ENCODE data around the gene PLEKHG3. TPM values are rescaled to one million over a fixed set of nuclear protein-coding genes. Genes with fewer than 3 reads are reported as not detected.

Gene PLEKHG3
- total RNA-seq, 2 donors from 2014 or later = 78.8 to 106 TPM

DNA sequence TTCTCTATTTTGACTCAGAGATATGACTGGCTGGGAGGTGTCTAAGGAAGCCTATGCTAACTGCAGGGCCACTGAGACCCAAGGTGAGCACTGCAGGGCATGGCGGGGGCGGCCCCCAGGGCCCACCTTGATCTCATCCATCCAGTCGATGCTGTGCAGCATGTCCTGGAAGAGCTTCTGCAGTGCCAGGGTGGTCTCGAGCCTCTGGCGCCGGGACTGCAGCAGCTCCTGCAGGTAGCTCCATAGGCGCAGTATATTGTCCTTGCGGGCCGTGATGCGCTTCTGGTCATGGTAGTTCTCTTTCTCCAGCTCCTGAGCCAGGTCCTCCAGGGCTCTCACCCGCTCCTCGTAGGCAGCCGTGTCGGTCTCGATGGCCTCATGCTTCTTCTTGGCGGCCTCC, 91.0 kb downstream of the PLEKHG3 start:
- H3K27me3 ChIP-seq = no peaks in the 10 kb centered on the region
- H3K9ac ChIP-seq (ENCODE audit: low read depth in 2 of 2, low read length in 2 of 2) = no peak overlapping the region
- DNase-seq = no peak
- no peaks in the 10 kb centered on the region for H3K4me1 ChIP-seq
- no peaks in the 10 kb centered on the region for H3K9me3 ChIP-seq
- H3K36me3 ChIP-seq = no peaks in the 10 kb centered on the region
- H3K27ac ChIP-seq = no peak overlapping the region
- TF ChIP-seq, protein P1, sequence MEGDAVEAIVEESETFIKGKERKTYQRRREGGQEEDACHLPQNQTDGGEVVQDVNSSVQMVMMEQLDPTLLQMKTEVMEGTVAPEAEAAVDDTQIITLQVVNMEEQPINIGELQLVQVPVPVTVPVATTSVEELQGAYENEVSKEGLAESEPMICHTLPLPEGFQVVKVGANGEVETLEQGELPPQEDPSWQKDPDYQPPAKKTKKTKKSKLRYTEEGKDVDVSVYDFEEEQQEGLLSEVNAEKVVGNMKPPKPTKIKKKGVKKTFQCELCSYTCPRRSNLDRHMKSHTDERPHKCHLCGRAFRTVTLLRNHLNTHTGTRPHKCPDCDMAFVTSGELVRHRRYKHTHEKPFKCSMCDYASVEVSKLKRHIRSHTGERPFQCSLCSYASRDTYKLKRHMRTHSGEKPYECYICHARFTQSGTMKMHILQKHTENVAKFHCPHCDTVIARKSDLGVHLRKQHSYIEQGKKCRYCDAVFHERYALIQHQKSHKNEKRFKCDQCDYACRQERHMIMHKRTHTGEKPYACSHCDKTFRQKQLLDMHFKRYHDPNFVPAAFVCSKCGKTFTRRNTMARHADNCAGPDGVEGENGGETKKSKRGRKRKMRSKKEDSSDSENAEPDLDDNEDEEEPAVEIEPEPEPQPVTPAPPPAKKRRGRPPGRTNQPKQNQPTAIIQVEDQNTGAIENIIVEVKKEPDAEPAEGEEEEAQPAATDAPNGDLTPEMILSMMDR (IDR thresholded peaks at IDR 0.05) = no peak
- H3K4me3 ChIP-seq = no peak overlapping the region
- intact Hi-C loops (cut with DNase I) = no loop called here

DNA sequence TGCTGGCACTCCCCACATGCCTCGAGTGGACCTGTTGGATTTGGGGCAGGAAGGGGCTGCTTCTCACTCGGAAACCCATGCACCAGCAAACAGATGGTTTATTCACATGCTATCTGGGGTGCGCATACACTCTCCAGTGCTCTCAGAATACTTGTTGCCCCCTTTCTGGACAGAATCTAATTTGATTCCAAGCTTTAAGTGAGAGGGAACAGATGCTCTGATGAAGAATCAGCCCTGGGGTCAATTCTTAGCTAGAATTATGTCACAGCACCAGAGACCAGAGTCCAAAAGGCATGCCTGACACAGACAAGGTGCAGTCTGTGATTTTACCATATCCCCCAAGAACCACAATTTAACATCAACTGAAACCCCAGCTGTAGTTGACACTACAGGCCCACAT, 91.7 kb downstream of the PLEKHG3 start:
- intact Hi-C loops (cut with DNase I) = no loop called here
- Histone ChIP-seq H3K27me3 (no peaks in the 10 kb centered on the region), H3K36me3 (no peaks in the 10 kb centered on the region), H3K4me3 (no peak overlapping the region), H3K9me3 (no peaks in the 10 kb centered on the region), H3K9ac (ENCODE audit: low read depth in 2 of 2, low read length in 2 of 2) (no peak overlapping the region), H3K4me1 (no peaks in the 10 kb centered on the region), H3K27ac (no peak overlapping the region)
- DNase-seq = no peak
- TF ChIP-seq, protein P1 (IDR thresholded peaks at IDR 0.05) = no peak

DNA sequence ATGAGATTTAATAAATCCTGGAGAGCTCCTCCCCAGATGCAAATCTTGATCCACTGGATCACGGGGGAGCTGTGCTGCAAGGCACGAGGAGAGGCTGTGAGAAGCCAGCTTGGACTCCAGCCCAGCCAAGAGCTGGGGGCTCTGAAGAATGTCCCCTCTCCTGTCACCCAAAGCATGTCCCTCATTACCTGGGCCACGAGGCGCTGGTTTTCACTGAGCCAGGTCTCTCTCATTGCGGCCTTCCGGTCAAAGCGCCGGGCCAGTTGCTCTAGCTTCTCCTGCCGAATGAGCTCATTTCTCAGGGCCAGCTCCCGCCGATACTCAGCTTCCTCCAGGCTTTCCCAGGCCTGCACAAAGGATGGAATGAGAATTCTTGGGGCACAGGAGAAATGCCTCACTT, 92.1 kb downstream of the PLEKHG3 start:
- Histone ChIP-seq H3K27ac (no peak overlapping the region), H3K4me3 (no peak overlapping the region), H3K27me3 (no peaks in the 10 kb centered on the region), H3K9ac (ENCODE audit: low read depth in 2 of 2, low read length in 2 of 2) (no peak overlapping the region), H3K9me3 (no peaks in the 10 kb centered on the region), H3K36me3 (no peaks in the 10 kb centered on the region), H3K4me1 (no peaks in the 10 kb centered on the region)
- intact Hi-C loops (cut with DNase I) = no loop called here
- DNase-seq = no peak
- TF ChIP-seq, protein P1 (IDR thresholded peaks at IDR 0.05) = no peak

DNA sequence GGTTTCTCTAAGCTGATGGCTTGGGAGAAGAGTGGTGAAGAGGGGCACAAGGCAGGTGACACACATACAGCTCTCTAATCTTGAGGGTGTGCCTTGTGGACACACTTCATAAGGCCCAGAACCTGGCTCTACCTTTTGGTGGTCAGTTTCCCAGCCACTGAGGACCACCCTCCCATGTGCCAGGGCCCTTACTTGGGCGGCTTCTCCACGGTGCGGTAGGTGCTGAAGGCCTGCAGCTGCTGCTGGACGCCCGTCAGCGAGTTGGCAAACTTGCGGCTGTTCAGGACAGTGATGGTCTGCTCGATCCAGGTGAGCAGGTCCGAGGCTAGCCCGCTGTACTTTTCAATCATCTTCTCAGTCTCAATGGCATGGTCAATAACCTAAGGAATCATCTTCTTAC, 95.3 kb downstream of the PLEKHG3 start:
- Histone ChIP-seq H3K9ac (ENCODE audit: low read depth in 2 of 2, low read length in 2 of 2) (no peak overlapping the region), H3K4me3 (no peak overlapping the region), H3K27ac (no peak overlapping the region), H3K36me3 (no peaks in the 10 kb centered on the region), H3K9me3 (no peaks in the 10 kb centered on the region), H3K27me3 (no peaks in the 10 kb centered on the region), H3K4me1 (no peaks in the 10 kb centered on the region)
- intact Hi-C loops (cut with DNase I) = no loop called here
- no peak for DNase-seq
- TF ChIP-seq, protein P1 (IDR thresholded peaks at IDR 0.05) = no peak

Small RNA genes lying within 50 kb of the gene (microRNA-seq; reads per million reads assigned to microRNA genes)
- not detected for gene MIR7855

Other genes with a start within 250 kb of the PLEKHG3 start
- gene AKAP5, start 238.9 kb upstream of the PLEKHG3 start, total RNA-seq = 10 to 100 TPM in 1 of 2 donors, 1 to 10 TPM in 1; 8.1 to 18.1 TPM
- 1 to 10 TPM; 5.6 to 6.1 TPM for gene ZBTB25, start 200.6 kb upstream of the PLEKHG3 start, total RNA-seq
- gene ZBTB1, start 199.7 kb upstream of the PLEKHG3 start, total RNA-seq = 10 to 100 TPM; 26.2 to 32.7 TPM
- gene HSPA2, start 163.7 kb upstream of the PLEKHG3 start, total RNA-seq = 10 to 100 TPM; 21.6 to 66.1 TPM
- gene PPP1R36, start 154.5 kb upstream of the PLEKHG3 start, total RNA-seq = 1 to 10 TPM; 2.2 to 5.0 TPM
- under 1 TPM; 0.42 to 0.52 TPM for gene SPTB, start 175.5 kb downstream of the PLEKHG3 start, total RNA-seq
- gene CHURC1, start 210.0 kb downstream of the PLEKHG3 start, total RNA-seq = 10 to 100 TPM; 46.5 to 57.7 TPM
- 100 to 1,000 TPM; 489 to 682 TPM for gene GPX2, start 238.3 kb downstream of the PLEKHG3 start, total RNA-seq